MM.1S (cell line): ENCODE measurements around the gene PLEKHM1.
"Not testable (repeated sequence)": the region's sequence is repeated elsewhere in the genome, so short reads cannot be mapped to it uniquely, and the experiment has no call there.

Source experiments
- EZH2 ChIP-seq: fragments of 300-600 bp; sonication (generic); optimal IDR thresholded peaks from 2 replicates; pipeline ENCODE3; 2017; ENCODE audit warnings: low read depth, mild to moderate bottlenecking, antibody characterized with exemption, low read length, mixed read lengths
- EZH2phosphoT487 ChIP-seq: fragments of 300-600 bp; sonication (generic); IDR thresholded peaks from 2 replicates; pipeline ENCODE4 v1.6.1; 2018; ENCODE audit warnings: antibody characterized with exemption, low read length
- TF ChIP-seq, protein P1 (sequence below): fragments of 300-600 bp; sonication (generic); IDR thresholded peaks from 2 replicates; pipeline ENCODE4 v1.5.1; 2016; ENCODE audit warnings: antibody characterized with exemption, low read length, mixed read lengths

DNA sequence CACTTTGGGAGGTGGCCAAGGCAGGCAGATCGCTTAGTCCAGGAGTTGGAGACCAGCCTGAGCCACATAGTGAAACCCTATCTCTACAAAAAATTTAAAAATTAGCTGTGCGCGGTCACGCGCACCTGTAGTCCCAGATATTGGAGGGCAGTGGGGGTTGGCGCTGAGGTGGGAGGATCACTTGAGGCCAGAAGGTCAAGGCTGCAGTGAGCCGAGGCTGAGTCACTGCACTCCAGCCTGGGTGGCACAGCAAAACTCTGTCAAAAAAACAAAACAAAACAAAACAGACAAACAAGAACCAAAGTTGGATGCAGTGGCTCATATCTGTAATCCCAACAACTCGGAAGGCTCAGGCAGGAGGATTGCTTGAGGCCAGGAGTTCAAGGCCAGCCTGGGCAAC, 6.9 kb upstream of the PLEKHM1 start:
- TF ChIP-seq, protein P1, sequence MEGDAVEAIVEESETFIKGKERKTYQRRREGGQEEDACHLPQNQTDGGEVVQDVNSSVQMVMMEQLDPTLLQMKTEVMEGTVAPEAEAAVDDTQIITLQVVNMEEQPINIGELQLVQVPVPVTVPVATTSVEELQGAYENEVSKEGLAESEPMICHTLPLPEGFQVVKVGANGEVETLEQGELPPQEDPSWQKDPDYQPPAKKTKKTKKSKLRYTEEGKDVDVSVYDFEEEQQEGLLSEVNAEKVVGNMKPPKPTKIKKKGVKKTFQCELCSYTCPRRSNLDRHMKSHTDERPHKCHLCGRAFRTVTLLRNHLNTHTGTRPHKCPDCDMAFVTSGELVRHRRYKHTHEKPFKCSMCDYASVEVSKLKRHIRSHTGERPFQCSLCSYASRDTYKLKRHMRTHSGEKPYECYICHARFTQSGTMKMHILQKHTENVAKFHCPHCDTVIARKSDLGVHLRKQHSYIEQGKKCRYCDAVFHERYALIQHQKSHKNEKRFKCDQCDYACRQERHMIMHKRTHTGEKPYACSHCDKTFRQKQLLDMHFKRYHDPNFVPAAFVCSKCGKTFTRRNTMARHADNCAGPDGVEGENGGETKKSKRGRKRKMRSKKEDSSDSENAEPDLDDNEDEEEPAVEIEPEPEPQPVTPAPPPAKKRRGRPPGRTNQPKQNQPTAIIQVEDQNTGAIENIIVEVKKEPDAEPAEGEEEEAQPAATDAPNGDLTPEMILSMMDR, result not testable (repeated sequence)
- not testable (repeated sequence) for TF ChIP-seq EZH2, EZH2phosphoT487
